Left renal pelvis (tissue), 4 donors: ENCODE measurements around the gene POLD4. TPM values are rescaled to one million over a fixed set of nuclear protein-coding genes. Genes with fewer than 3 reads are reported as not detected.
A peak's percentile ranks its signal among the peaks of the same experiment; 100 is the strongest.

ENCODE experiments used
- DNase-seq, 4 donors: peaks; one replicate each; pipeline ENCODE4 v3.0.0-alpha.2; 2013; ENCODE audit warnings: low read depth in 4 of 4, low spot score in 3 of 4
- polyA plus RNA-seq, 4 donors: library from polyadenylated mRNA; unstranded; fragments of 120-200 nt; gene quantifications; one replicate each; pipeline ENCODE4 v1.2.1, GENCODE V29; 2013; ENCODE audit not compliant: insufficient read length in 4 of 4

The POLD4 gene
- polyA plus RNA-seq, 4 donors = 18.5 to 36.3 (median 22.3) TPM

DNA sequence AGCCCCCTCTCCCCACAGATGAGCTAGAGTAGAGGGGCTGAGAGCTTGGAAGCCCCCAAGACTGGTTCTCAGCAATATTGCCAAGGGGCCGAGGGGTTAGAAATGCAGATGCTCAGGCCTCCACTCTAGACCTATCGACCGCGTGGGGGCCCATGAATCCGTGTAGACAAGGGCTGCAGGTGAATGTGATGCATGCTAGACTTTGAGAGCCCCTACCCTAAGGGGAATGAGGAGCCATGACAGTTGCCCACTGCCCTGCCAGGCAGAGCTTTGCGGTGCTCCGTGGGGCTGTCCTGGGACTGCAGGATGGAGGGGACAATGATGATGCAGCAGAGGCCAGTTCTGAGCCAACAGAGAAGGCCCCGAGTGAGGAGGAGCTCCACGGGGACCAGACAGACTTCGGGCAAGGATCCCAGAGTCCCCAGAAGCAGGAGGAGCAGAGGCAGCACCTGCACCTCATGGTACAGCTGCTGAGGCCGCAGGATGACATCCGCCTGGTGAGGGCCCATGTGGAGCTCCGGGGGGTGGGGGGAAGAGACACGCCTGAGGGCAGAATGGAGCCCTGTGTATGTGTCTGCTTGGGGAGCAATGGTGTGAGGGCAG, 48.7 kb downstream of the POLD4 start:
- DNase-seq = no peak

GRCh38 chr11:67303835-67304411, 49.4 kb downstream of the POLD4 start:
- no peak for DNase-seq

- DNase-seq = no peak
Observed at GRCh38 chr11:67303132-67303834, 50.1 kb downstream of the POLD4 start, which contains the start of gene SSH3. Gene SSH3 (plus strand): TSS chr11:67303530. CDS start chr11:67303626, 96 bp downstream.

DNA sequence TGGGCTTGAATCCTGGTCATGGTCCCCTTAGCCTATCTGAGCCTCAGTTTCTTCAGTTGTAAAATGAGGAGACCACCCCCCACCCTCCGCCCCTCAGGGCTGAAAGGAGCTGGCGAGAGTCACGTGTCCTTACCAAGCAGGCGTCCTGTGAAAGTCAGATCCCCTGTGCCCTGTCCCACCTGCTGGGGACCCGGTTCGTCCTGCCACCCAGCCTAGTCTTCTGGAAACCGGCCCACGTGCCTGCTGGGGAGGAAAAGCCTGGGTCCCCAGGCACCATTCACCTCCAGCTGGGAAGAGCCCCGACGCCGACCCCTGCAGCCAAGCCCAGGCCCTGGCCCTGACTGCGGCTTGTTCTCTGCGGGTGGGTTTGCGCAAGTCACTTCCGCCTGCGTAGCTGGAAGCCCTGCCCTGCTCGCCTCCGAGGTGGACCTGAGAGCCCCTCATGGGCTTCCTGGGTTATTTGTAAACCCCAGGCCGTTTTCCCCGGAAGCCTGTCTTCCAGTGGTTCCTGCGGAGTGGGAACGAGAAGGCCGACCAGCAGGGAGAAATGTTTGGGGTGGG, 50.7 kb downstream of the POLD4 start:
- DNase-seq = no peak

GRCh38 chr11:67301951-67302516, 51.3 kb downstream of the POLD4 start:
- DNase-seq = peak in 1 of 4 donors; percentile 49

DNA sequence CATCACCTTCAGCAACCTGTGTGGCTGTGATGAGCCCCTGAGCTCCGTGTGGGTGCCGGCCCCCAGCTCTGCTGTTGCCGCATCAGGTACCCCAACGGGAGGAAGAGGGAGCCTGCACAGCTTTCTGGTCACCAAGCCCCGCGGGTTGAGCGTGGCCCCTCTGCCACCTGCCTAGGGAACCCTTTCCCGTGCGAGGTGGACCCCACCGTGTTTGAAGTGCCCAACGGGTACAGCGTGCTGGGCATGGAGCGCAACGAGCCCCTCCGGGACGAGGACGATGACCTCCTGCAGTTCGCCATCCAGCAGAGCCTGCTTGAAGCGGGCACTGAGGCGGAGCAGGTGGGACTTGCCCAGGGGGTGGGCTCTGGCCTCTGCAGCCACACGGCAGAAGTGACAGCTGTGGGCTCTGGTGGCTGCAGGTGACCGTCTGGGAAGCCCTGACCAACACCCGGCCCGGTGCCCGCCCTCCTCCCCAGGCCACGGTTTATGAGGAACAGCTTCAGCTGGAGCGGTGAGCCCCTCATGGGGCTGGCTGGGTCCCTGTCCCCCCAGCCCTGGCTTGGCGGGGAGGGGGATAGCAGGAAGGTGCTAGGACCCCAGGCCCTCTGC, 51.9 kb downstream of the POLD4 start:
- no peak for DNase-seq

Other genes starting within 250 kb of the POLD4 start
- 10 to 100 TPM; 62.1 to 84.3 (median 74.2) TPM for gene KDM2A, start 234.3 kb downstream of the POLD4 start, polyA plus RNA-seq
- 10 to 100 TPM; 43.3 to 66.4 (median 47.0) TPM for gene GRK2, start 87.1 kb downstream of the POLD4 start, polyA plus RNA-seq
- gene ANKRD13D, start 64.2 kb downstream of the POLD4 start, polyA plus RNA-seq = 10 to 100 TPM; 20.2 to 60.0 (median 30.1) TPM
- 10 to 100 TPM; 16.6 to 37.2 (median 24.5) TPM for gene SSH3, start 50.0 kb downstream of the POLD4 start, polyA plus RNA-seq
- gene CLCF1, start 20.1 kb upstream of the POLD4 start, polyA plus RNA-seq = 10 to 100 TPM in 1 of 4 donors, 1 to 10 TPM in 3; 5.4 to 12.9 (median 7.0) TPM
- gene RAD9A, start 38.4 kb upstream of the POLD4 start, polyA plus RNA-seq = 10 to 100 TPM; 16.6 to 37.5 (median 19.1) TPM
- 100 to 1,000 TPM in 3 of 4 donors, 10 to 100 TPM in 1; 77.6 to 177 (median 146) TPM for gene PPP1CA, start 48.3 kb upstream of the POLD4 start, polyA plus RNA-seq
- 10 to 100 TPM in 1 of 4 donors, 1 to 10 TPM in 3; 2.5 to 11.7 (median 4.4) TPM for gene TBC1D10C, start 50.5 kb upstream of the POLD4 start, polyA plus RNA-seq
- gene CARNS1, start 62.1 kb upstream of the POLD4 start, polyA plus RNA-seq = 1 to 10 TPM; 1.1 to 4.4 (median 1.8) TPM
- gene RPS6KB2, start 74.9 kb upstream of the POLD4 start, polyA plus RNA-seq = 10 to 100 TPM; 37.4 to 46.7 (median 41.7) TPM
- 1 to 10 TPM in 3 of 4 donors, under 1 TPM in 1; 0.86 to 2.4 (median 2.0) TPM for gene PTPRCAP, start 84.1 kb upstream of the POLD4 start, polyA plus RNA-seq
- 10 to 100 TPM; 43.9 to 82.9 (median 59.9) TPM for gene CORO1B, start 89.9 kb upstream of the POLD4 start, polyA plus RNA-seq
- not detected for gene GPR152, start 99.2 kb upstream of the POLD4 start, polyA plus RNA-seq
- gene CABP4, start 101.8 kb upstream of the POLD4 start, polyA plus RNA-seq = under 1 TPM; 0.54 to 0.75 (median 0.64) TPM
- 10 to 100 TPM; 32.4 to 73.8 (median 42.1) TPM for gene TMEM134, start 115.7 kb upstream of the POLD4 start, polyA plus RNA-seq
- gene AIP, start 129.5 kb upstream of the POLD4 start, polyA plus RNA-seq = 10 to 100 TPM; 52.7 to 69.0 (median 65.4) TPM
- gene PITPNM1, start 151.8 kb upstream of the POLD4 start, polyA plus RNA-seq = 10 to 100 TPM; 26.9 to 38.6 (median 33.7) TPM
- gene CDK2AP2, start 154.6 kb upstream of the POLD4 start, polyA plus RNA-seq = 10 to 100 TPM; 28.4 to 60.1 (median 44.1) TPM
- under 1 TPM in 2 of 4 donors, not detected in 2; 0.29 to 0.39 TPM for gene CABP2, start 169.9 kb upstream of the POLD4 start, polyA plus RNA-seq
- 100 to 1,000 TPM; 560 to 818 (median 731) TPM for gene GSTP1, start 230.3 kb upstream of the POLD4 start, polyA plus RNA-seq